HG03066 (cell line): ENCODE results near the gene ATP11A.

ENCODE experiments used
- ATAC-seq: cut with Tn5 transposase; IDR thresholded peaks from one replicate; pipeline ENCODE4 v1.9.1; 2021; ENCODE audit warnings: low read depth; ENCODE audit not compliant: unreplicated experiment

ATP11A gene

GRCh38 chr13:112738606-112739005 is 48.8 kb downstream of the ATP11A start:
- ATAC-seq, result no peak

DNA sequence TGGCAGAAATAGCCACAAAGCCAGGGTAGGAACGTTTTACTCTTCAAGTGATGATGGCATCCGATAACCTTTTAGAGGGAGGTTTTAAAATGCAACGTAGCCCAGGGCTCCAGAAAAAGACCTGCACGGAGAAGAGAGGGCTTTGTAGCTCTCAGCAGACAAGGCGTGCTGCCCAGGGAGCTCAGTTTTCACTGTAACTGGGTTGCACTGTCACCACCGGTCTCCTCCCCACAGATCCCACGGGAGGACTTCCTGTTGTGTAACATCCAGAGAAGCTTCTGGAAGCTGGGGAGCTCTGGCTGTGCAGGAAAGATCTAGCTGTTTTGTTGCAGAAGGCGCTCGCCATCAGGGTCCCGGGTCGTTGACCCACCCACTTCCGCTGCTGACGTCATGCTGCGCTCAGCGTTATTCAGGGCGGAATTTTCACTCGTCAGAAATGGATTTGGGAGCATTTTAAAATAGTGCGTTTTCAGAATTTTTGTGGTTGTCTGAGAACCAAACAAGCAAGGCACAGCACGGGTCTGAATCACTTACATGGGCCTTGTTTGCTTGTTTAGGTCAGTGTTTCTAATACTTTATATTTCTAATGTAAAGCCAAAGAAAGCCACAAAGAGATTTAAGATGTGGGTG is 50.8 kb downstream of the ATP11A start:
- ATAC-seq, result no peak

- ATAC-seq, result no peak
Observed at GRCh38 chr13:112741185-112741755, 51.4 kb downstream of the ATP11A start.

GRCh38 chr13:112741835-112742570 is 52.2 kb downstream of the ATP11A start:
- no peak for ATAC-seq

DNA sequence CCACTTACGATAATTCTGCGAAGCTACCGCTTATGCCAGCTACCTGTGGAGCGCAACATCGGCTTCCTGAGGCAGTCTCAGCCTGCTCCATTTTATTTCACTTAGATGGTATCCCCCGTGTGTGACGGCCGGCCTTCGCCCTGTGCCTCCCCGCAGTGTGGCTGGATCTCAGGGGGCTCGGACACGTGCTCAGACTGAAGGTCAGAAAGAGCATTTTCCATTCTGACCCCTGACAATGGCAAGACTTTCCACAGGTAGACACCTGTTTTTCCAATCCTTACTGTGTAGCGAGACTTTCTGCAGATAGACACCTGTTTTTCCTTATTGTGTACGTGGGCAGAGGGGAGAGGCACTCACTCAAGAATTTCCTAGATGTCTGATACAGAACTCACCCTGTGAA is 52.7 kb downstream of the ATP11A start:
- no peak for ATAC-seq

- no peak for ATAC-seq
Observed at GRCh38 chr13:112743451-112744167, 53.8 kb downstream of the ATP11A start.

GRCh38 chr13:112744168-112745021 is 54.6 kb downstream of the ATP11A start:
- ATAC-seq, result no peak

DNA sequence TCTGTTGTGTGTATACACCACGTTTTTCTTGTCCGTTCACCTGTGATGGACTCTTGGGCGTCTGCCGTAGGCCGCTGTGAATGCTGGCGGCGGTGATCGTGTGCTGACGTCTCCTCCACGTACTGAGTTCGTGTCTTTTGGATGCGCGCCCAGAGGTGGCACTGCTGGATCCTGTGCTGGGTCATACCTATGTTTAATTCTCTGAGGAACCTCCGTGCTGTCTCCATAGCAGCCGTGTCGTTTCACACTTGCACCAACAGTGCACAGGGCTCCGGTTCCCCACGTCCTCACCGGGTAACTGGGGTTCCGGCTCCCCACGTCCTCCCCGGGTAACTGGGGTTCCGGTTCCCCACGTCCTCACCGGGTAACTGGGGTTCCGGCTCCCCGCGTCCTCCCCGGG is 56.2 kb downstream of the ATP11A start:
- ATAC-seq, result no peak

GRCh38 chr13:112747256-112747655 is 57.4 kb downstream of the ATP11A start:
- no peak for ATAC-seq

- no peak for ATAC-seq
Observed at GRCh38 chr13:112748947-112749735, 59.3 kb downstream of the ATP11A start.

DNA sequence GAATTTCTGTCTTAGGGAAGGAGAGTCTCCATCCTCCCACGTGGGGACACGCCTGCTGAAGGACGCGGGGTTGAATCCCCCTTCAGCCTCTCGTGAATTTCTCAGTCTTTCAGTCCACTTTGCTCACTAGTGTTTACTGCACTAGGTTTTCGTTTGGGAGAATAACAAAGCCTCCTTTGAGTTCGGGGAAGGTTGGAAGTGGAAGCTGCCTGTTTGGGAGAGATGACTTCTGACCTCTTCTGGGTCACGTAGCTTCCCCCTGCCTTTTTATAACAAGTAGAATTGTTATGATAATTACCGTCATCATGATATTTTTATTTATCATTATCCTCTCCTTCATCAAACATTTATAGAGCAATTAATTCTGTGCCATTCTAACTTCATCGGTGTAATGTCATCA is 60.7 kb downstream of the ATP11A start:
- no peak for ATAC-seq

DNA sequence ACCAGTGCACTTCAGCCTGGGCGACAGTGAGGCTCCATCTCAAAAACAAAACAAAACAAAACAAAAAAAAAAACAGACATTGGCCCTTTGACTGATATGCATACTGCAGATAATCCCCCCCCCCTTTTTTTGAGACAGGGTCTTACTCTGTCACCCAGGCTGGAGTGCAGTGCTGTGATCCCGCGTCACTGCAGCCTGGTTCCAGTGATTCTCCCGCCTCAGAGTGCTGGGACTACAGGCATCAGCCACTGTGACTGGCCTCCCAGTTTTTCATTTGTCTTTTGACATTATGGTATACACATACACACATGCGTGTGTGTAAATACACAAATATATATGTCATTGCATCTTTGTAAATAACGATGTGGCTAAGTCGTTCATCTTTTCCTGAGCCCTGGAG is 61.8 kb downstream of the ATP11A start:
- no peak for ATAC-seq

DNA sequence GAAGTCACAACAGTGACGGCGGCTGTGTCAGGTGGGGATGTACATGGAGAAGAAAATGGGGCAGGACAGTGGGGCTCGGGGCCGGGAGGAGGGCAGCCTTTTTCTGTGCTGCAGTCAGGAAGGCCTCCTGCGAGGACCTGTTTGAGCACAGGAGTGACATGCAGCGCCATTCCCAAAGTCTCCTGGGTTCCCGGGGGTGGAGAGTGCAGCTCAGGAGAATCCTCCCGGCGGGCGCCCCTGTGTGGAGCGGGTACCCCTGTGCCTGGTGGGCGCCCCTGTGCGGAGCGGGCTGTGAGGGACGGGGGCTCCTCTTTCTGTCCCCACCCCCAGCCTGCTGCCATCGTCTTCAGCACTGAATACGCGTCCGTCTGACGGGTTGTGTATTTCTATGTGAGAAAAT is 62.4 kb downstream of the ATP11A start:
- no peak for ATAC-seq

DNA sequence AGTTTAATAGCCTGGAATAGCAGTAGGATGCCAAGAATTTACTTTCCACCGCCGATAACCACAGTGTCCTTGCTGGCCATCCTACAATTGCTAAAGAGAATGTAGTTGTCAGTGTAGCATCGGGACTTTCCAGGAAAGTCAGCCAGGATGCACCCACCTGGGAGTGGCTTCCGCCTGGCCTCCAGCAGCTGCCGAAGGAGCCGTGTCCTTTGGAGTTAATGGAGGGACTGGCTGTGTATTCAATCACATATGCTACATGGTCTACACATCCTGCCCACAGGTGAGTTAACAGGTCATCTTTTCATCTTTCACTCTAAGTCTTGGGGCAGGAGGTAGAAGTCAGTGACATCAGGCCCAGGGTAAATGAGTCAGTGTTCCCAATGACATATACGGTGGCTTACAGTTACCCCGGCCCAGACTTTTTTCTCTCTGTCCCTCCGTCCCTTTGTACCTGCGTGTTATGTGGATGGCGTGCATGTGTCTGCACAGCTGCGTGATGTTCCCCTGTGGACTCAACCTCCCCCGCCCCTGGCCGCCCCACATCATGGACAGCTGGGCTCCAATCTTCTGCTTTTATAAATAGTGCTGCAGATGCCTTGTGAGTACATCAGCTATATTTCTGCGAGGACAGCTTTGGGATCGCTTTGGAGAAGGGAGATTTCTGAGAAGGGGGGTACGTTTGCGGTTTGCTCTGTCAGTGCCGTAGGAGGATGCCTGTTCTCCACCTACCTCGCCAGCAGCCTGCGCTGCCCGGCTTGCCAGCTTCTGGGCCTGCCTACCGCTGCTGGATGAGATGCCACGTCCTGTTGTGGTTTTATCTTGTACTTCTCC is 63.1 kb downstream of the ATP11A start:
- ATAC-seq, result no peak

GRCh38 chr13:112753833-112754232 is 64.0 kb downstream of the ATP11A start:
- no peak for ATAC-seq

DNA sequence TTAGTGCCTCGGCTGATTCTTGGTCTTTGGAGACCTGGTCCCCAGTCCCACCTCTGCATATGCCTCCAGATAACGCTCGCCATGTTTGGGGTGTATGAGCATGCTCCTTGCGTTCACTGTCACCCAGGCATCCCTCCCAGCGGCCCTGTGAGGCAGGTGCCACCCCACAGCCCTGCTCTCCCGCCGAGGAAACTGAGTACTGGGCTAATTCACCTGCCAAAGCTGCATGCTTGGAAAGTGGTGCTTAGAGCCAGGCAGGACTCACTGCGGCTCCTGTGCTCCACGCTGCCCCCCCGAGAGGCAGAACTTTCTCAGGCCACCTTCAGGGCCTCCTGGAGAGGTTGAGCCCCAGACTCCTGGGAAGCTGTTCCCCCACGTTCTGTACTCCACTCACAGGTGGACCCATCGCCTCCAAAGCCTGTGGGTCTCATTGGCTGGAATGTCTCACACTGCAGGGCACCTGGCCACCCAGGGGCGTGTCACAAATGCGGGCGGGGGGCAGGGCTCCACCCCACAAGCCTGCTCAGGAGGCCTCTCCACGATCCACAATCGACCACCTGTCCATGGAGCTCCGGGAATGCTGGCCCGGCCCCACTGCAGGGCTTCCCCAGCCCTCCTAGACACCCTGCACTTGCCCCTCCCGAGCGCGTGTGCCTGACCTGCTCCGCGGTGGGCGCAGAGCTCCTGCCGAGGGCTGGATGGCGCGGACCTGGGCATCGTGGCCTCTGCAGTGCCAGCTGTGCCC is 64.6 kb downstream of the ATP11A start:
- ATAC-seq, result no peak

DNA sequence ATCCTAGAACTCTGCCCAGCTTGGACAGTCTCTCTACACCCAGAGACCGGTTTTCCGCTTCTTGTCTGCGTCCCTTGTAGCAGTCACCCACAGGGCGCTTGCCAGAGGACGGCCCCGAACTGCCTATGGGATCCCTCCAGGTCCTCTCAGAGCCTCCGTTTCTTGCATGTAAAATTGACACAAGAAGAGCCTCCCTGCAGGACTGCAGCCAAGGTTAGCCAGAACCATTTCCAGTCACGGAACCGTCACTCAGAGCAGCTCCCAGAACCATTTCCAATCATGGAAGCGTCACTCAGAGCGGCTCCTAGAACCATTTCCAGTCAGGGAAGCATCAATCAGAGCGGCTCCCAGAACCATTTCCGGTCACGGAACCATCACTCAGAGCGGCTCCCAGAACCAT is 65.5 kb downstream of the ATP11A start:
- no peak for ATAC-seq

DNA sequence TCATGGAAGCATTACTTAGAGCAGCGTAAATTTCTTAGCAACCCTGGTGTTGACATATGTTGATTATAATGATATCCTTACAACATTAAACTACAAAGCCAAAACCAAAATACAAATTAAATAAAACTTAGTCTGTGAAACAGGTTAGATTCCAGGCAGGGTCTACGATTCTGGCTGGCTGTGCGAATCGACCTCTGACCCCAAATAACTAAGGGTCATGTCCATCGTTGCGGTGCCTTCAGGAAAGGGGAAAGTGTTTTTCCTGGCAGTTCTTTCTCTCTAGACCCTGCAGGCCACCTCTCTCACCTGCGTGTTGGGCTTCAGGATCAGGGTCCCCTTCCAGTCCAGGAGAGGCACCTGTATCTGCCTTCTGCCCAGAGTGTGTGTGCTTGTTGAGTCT is 66.2 kb downstream of the ATP11A start:
- no peak for ATAC-seq
